Smooth muscle cell (in vitro differentiated cells): Measurements from ENCODE around the gene FBXO11. TPM values are rescaled to one million over a fixed set of nuclear protein-coding genes. Genes with fewer than 3 reads are reported as not detected.
"Not testable (repeated sequence)": the region's sequence is repeated elsewhere in the genome, so short reads cannot be mapped to it uniquely, and the experiment has no call there.

Source experiments
- DNase-seq: peaks from one replicate; lab custom pipeline; 2025; ENCODE audit not compliant: unreplicated experiment; lab: John Stamatoyannopoulos, UW
- H2AFZ ChIP-seq: fragments of 200-600 bp; sonication (generic); 2 replicates; pipeline ENCODE4 v1.6.0; 2016; ENCODE audit warnings: antibody characterized with exemption, low read depth, mild to moderate bottlenecking
- H3F3A ChIP-seq: fragments of 200-600 bp; sonication (generic); 2 replicates; pipeline ENCODE4 v1.6.0; 2017; ENCODE audit warnings: antibody characterized with exemption, low read depth
- H3K27ac ChIP-seq: fragments of 200-600 bp; sonication (generic); 2 replicates; pipeline ENCODE4 v1.5.1; 2016; ENCODE audit warnings: low read depth, mild to moderate bottlenecking
- H3K27me3 ChIP-seq: fragments of 200-600 bp; sonication (generic); 2 replicates; pipeline ENCODE4 v1.6.1; 2016; ENCODE audit warnings: low read depth, mild to moderate bottlenecking
- H3K36me3 ChIP-seq: fragments of 200-600 bp; sonication (generic); 2 replicates; pipeline ENCODE4 v1.5.1; 2016; ENCODE audit warnings: low read depth
- H3K4me1 ChIP-seq: fragments of 200-600 bp; sonication (generic); 2 replicates; pipeline ENCODE4 v1.5.1; 2016; ENCODE audit warnings: low read depth
- H3K4me2 ChIP-seq: fragments of 200-600 bp; sonication (generic); 2 replicates; pipeline ENCODE4 v1.6.0; 2016; ENCODE audit warnings: mild to moderate bottlenecking
- H3K4me3 ChIP-seq: fragments of 200-600 bp; sonication (generic); 2 replicates; pipeline ENCODE4 v1.5.1; 2016; ENCODE audit warnings: mild to moderate bottlenecking
- H3K79me2 ChIP-seq: fragments of 200-600 bp; sonication (generic); 2 replicates; pipeline ENCODE4 v1.6.0; 2016; ENCODE audit warnings: low read depth, mild to moderate bottlenecking
- H3K9ac ChIP-seq: fragments of 200-600 bp; sonication (generic); 2 replicates; pipeline ENCODE4 v1.6.0; 2016; ENCODE audit warnings: low read depth
- H3K9me3 ChIP-seq: fragments of 200-600 bp; sonication (generic); replicated peaks from 2 replicates; pipeline ENCODE4 v1.5.1; 2016; ENCODE audit warnings: low read depth
- H4K20me1 ChIP-seq: fragments of 200-600 bp; sonication (generic); 2 replicates; pipeline ENCODE4 v1.6.0; 2016; ENCODE audit warnings: low read depth
- CTCF ChIP-seq: fragments of 200-600 bp; sonication (generic); IDR thresholded peaks from 2 replicates; pipeline ENCODE4 v1.5.1; 2017; ENCODE audit warnings: borderline replicate concordance, mild to moderate bottlenecking, antibody characterized with exemption; ENCODE audit not compliant: insufficient read depth, poor library complexity, severe bottlenecking
- WGBS: methylation state at CpG from one replicate; pipeline ENCODE4 v1.1.7; 2016; ENCODE audit warnings: low lambda C conversion rate; 5-methylcytosine and 5-hydroxymethylcytosine counted together
- polyA plus RNA-seq: library from polyadenylated mRNA; unstranded; fragments of >200 nt; fragmentation: Nextera tagmentation; extraction: Ambion mirVana; gene quantifications from 2 replicates; pipeline ENCODE4 v1.2.1, GENCODE V29; 2016
- total RNA-seq: library from RNA; depleted of rRNA; stranded (reverse); fragments of >200 nt; gene quantifications from 2 replicates; pipeline ENCODE4 v1.2.3, GENCODE V29; 2014

The FBXO11 gene
- total and polyA plus RNA-seq, 2 experiments from 2014 or later, result 23.1 to 41.9 TPM

- peak overlapping the region; percentile 97 for H3K27ac ChIP-seq
- H3K9me3 ChIP-seq, result no peaks in the 10 kb centered on the region
- peak overlapping the region; percentile 94 for H3K4me3 ChIP-seq
- H3K27me3 ChIP-seq, result no peaks in the 10 kb centered on the region
- H3K9ac ChIP-seq, result peak overlapping the region; percentile 98
- peaks cover 69% of the 10 kb centered on the region for H3K79me2 ChIP-seq
- WGBS, result 4% methylated on average over 10 of the region's 10 CpGs
- H3K4me1 ChIP-seq, result peaks cover 22% of the 10 kb centered on the region
- no peak overlapping the region for H2AFZ ChIP-seq
- H3K4me2 ChIP-seq, result peak overlapping the region; percentile 96
- DNase-seq, result no peak
- H3K36me3 ChIP-seq, result no peaks in the 10 kb centered on the region
- TF ChIP-seq CTCF, result no peak
- H4K20me1 ChIP-seq, result peaks cover 61% of the 10 kb centered on the region
- peaks cover 12% of the 10 kb centered on the region for H3F3A ChIP-seq
These were observed 2.4 kb downstream of the FBXO11 start for GRCh38 chr2:47903781-47904490.

DNA sequence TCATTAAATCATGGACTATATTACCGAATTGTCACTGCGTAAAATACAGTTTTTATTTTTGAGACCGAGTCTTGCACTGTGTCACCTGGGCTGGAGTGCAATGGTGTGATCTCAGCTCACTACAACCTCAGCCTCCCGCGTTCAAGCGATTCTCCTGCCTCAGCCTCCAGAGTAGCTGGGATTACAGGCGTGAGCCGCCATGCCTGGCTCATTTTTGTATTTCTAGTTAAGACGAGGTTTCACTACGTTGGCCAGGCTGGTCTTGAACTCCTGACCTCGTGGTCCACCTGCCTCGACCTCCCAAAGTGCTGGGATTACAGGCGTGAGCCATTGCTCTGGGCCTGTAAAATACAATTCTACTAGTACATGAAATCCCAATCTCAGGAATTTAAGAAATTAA is 4.4 kb downstream of the FBXO11 start:
- H3K9ac ChIP-seq, DNase-seq, H3K4me2 ChIP-seq, H3K27me3 ChIP-seq, H3F3A ChIP-seq, H3K9me3 ChIP-seq, H3K36me3 ChIP-seq, H2AFZ ChIP-seq, H3K27ac ChIP-seq, H3K4me3 ChIP-seq: not testable (repeated sequence)
- 95% methylated on average over 13 of the region's 13 CpGs for WGBS
- peaks cover 22% of the 10 kb centered on the region for H3K4me1 ChIP-seq
- peaks cover 89% of the 10 kb centered on the region for H3K79me2 ChIP-seq
- peaks cover 81% of the 10 kb centered on the region for H4K20me1 ChIP-seq

GRCh38 chr2:47900857-47901256 is 5.4 kb downstream of the FBXO11 start:
- WGBS, result 94% methylated on average over 10 of the region's 10 CpGs
- Histone ChIP-seq H3K79me2 (peaks cover 99% of the 10 kb centered on the region), H3K27me3 (no peaks in the 10 kb centered on the region), H2AFZ (no peak overlapping the region), H3K27ac (peak overlapping the region; percentile 41), H3K36me3 (no peaks in the 10 kb centered on the region), H3K9me3 (no peaks in the 10 kb centered on the region), H3K4me3 (no peak overlapping the region), H3F3A (peaks cover 7% of the 10 kb centered on the region), H3K4me1 (peaks cover 22% of the 10 kb centered on the region), H4K20me1 (peaks cover 92% of the 10 kb centered on the region), H3K4me2 (no peak overlapping the region), H3K9ac (no peak overlapping the region)
- TF ChIP-seq CTCF, result no peak
- DNase-seq, result no peak

DNA sequence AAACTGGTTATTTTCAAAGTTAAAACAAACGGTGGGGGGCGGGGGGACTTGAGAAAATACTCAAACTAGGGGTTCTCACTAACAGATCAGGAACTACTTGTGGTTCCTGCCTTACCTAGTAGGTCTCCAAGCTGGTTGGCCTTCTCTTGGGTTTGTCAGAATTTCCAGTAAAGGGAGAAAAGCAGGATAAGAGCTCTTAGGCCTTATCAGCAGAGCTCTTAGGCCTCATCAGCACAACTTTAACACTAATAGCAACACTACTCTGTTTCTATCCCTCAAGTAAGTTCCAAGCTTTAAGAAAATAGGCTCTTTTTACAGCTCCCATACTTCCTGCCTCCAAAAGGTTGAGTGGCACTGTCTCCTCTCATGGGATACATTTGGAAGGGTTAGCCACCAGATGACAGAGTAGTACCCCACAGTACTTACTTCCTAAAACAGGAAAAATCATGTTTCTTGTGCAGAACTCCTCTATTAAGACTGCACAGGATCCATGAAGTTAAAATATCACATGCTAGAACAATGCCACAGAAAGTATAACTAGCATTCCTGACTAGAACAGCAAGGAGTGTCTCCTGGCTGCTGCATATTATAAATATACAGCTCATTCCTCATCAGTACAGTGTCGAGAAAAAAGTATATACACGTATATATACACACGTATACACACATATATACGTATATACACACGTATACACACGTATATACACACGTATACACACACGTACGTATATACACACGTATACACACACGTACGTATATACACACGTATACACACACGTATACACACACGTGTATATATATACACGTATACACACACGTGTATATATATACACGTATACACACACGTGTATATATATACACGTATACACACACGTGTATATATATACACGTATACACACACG is 6.1 kb downstream of the FBXO11 start:
- peaks cover 100% of the 10 kb centered on the region for H3K79me2 ChIP-seq
- 86% methylated on average over 25 of the region's 25 CpGs for WGBS
- H3K27ac ChIP-seq, result peak overlapping the region; percentile 63
- peaks cover 99% of the 10 kb centered on the region for H4K20me1 ChIP-seq
- H3K4me1 ChIP-seq, result peaks cover 22% of the 10 kb centered on the region
- H3K36me3 ChIP-seq, result no peaks in the 10 kb centered on the region
- no peak overlapping the region for H3K9ac ChIP-seq
- H3K9me3 ChIP-seq, result no peaks in the 10 kb centered on the region
- no peaks in the 10 kb centered on the region for H3K27me3 ChIP-seq
- no peak for DNase-seq
- H3F3A ChIP-seq, result peaks cover 5% of the 10 kb centered on the region
- TF ChIP-seq CTCF, result no peak
- H3K4me3 ChIP-seq, result no peak overlapping the region
- H3K4me2 ChIP-seq, result peak overlapping the region; percentile 61
- no peak overlapping the region for H2AFZ ChIP-seq
